ENCODE data around the gene KCNN3.

KCNN3 gene

GRCh38 chr1:154759196-154759595 lies 110.9 kb downstream of the KCNN3 start:
- DNase-seq (ENCODE audit: low spot score), result no peak
- in situ Hi-C loops (cut with MboI; ENCODE audit: low sequenced_read_pairs, unreplicated experiment), result no loop called here
- TF ChIP-seq CTCF (IDR thresholded peaks at IDR 0.05; ENCODE audit: borderline replicate concordance, control extremely low read depth, extremely low read depth, insufficient read depth, missing control alignments), result no peak

- in situ Hi-C loops (cut with MboI; ENCODE audit: low sequenced_read_pairs, unreplicated experiment), result no loop called here
- DNase-seq (ENCODE audit: low spot score), result no peak
- no peak for TF ChIP-seq CTCF (IDR thresholded peaks at IDR 0.05; ENCODE audit: borderline replicate concordance, control extremely low read depth, extremely low read depth, insufficient read depth, missing control alignments)
Observed at GRCh38 chr1:154758346-154758745, 111.7 kb downstream of the KCNN3 start.

- no peak for TF ChIP-seq CTCF (IDR thresholded peaks at IDR 0.05; ENCODE audit: borderline replicate concordance, control extremely low read depth, extremely low read depth, insufficient read depth, missing control alignments)
- no peak for DNase-seq (ENCODE audit: low spot score)
- in situ Hi-C loops (cut with MboI; ENCODE audit: low sequenced_read_pairs, unreplicated experiment), result no loop called here
Observed at GRCh38 chr1:154756793-154757548, 113.1 kb downstream of the KCNN3 start.

- DNase-seq (ENCODE audit: low spot score), result no peak
- TF ChIP-seq CTCF (IDR thresholded peaks at IDR 0.05; ENCODE audit: borderline replicate concordance, control extremely low read depth, extremely low read depth, insufficient read depth, missing control alignments), result no peak
- in situ Hi-C loops (cut with MboI; ENCODE audit: low sequenced_read_pairs, unreplicated experiment), result no loop called here
Observed at GRCh38 chr1:154755858-154756730, 114.0 kb downstream of the KCNN3 start.

- TF ChIP-seq CTCF (IDR thresholded peaks at IDR 0.05; ENCODE audit: borderline replicate concordance, control extremely low read depth, extremely low read depth, insufficient read depth, missing control alignments), result no peak
- no peak for DNase-seq (ENCODE audit: low spot score)
- in situ Hi-C loops (cut with MboI; ENCODE audit: low sequenced_read_pairs, unreplicated experiment), result no loop called here
Observed at GRCh38 chr1:154753426-154753825, 116.7 kb downstream of the KCNN3 start.

GRCh38 chr1:154752273-154753030 lies 117.6 kb downstream of the KCNN3 start:
- no peak for TF ChIP-seq CTCF (IDR thresholded peaks at IDR 0.05; ENCODE audit: borderline replicate concordance, control extremely low read depth, extremely low read depth, insufficient read depth, missing control alignments)
- no peak for DNase-seq (ENCODE audit: low spot score)
- in situ Hi-C loops (cut with MboI; ENCODE audit: low sequenced_read_pairs, unreplicated experiment), result no loop called here

Measured in GM13976 (cell line).